ENCODE results near the gene ANKRD65. TPM values are rescaled to one million over a fixed set of nuclear protein-coding genes. Genes with fewer than 3 reads are reported as not detected.
"Not testable (repeated sequence)": the region's sequence is repeated elsewhere in the genome, so short reads cannot be mapped to it uniquely, and the experiment has no call there.

The ANKRD65 gene
- total RNA-seq, 2 donors from 2014 or later = not detected

DNA sequence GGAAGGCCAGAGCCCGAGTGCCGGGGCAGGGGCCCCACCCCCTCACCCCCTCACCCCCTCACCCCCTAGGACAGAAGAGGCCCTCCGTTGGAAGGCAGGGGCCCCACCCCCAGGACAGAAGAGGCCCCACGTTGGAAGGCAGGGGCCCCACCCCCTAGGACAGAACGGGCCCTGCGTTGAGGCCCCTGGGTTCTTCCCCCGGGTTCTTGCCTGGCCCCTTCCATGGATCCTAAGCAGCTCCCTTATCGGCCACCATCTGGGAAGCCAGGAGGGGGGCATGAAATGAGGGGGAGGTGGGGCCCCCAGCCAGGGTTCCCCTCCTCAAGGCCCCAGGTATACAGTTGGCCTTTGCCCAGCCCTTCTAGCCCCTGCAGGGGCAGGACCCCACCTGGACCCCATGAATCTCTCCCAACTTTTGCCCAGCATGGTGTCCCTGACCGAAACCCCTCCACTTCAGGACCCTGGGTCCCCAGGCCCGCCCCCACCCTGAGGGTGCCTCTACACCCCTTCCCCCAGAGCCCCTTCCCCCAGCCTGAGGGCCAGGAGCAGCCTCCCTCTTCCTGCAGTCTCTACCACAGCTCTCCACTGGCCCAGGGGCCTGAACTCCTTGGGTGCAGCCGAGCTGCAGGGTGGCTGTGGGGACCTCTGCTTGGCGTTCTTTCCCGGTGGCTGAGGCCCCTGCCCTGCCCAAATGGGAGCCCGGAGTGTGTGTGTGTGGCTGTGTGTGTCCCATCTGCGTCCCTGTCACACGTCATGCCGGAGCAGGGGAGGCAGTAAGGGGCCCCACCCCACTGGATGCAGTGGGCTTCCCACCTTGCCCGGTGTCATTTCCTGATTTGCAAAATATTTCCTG lies 10.1 kb upstream of the ANKRD65 start:
- no peaks in the 10 kb centered on the region for H3K9me3 ChIP-seq (ENCODE audit: control insufficient read depth, low read length, poor library complexity, severe bottlenecking)
- Mint-ChIP-seq H3K4me1 (peaks cover 8% of the 10 kb centered on the region), H3K4me3 (no peak overlapping the region), H3K27me3 (peaks cover 22% of the 10 kb centered on the region), H3K36me3 (ENCODE audit: low read depth) (peaks cover 2% of the 10 kb centered on the region), H3K27ac (no peak overlapping the region)
- DNase-seq (no peak), ATAC-seq (no peak)

DNA sequence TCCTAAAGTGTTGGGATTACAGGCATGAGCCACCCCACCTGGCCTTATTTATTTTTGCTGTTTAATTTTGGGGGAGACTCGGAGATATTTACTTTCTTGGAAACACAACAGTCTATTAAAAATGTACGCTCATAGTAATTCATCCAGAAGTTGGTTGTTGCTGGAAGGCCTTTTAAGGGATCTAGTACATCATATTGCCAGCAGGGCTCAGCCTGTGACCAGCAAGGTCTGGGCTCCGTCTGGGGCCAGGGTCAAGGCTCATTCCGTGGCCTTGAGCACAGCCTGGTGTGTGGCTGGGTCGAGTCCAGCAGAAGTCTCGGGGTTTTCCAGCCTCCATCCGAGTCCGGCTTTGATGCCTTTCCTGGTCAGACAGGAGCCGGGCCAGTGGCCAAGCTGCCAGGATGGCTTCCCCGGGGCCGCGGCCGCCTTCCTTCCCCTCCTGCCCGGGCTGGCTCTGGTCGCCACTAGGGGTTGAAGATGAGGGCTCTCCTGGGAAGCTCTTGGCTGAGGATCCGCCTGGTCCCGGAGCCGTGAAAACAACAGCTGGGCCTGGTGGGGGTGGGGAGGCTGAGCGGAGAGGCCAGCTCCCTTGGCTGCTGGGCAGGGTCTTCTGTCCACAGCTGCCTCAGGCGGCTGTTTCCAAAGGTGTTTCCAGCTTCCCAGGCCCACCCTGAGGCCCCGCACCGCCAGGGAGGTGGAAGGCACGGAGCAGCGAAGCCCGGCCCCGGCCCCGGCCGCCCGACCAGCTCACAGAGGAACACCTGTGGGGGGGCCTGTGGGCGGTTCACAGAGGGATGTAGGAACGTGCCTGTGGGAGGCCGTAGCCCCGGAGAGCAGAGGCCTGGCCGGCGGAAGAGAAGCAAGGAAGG lies 9.3 kb upstream of the ANKRD65 start:
- H3K4me3 Mint-ChIP-seq = no peak overlapping the region
- no peak for DNase-seq
- H3K36me3 Mint-ChIP-seq (ENCODE audit: low read depth) = peaks cover 2% of the 10 kb centered on the region
- H3K4me1 Mint-ChIP-seq = peaks cover 8% of the 10 kb centered on the region
- no peak for ATAC-seq
- H3K27me3 Mint-ChIP-seq = peaks cover 22% of the 10 kb centered on the region
- no peak overlapping the region for H3K27ac Mint-ChIP-seq
- H3K9me3 ChIP-seq (ENCODE audit: control insufficient read depth, low read length, poor library complexity, severe bottlenecking) = no peaks in the 10 kb centered on the region

DNA sequence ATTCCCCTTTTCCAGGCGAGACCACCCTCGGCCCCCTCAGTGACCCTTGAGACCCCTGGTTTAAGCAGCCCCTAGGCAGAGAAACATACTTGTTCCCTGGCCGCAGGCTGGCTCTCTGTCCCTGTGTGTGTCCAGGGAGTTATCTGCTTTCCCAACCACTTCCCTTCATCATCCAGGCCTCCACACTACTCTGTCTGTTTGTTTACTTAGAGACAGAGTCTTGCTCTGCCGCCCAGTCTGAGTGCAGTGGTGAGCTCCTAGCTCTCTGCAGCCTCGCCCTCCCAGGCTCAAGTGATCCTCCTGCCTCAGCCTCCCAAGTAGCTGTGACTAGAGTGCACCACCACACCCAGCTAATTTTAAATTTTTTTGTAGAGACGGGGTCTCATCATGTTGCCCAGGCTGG lies 8.6 kb upstream of the ANKRD65 start:
- Mint-ChIP-seq H3K27ac (no peak overlapping the region), H3K4me1 (peaks cover 3% of the 10 kb centered on the region), H3K4me3 (no peak overlapping the region), H3K27me3 (peaks cover 22% of the 10 kb centered on the region), H3K36me3 (ENCODE audit: low read depth) (peaks cover 2% of the 10 kb centered on the region)
- ATAC-seq (no peak), DNase-seq (no peak)
- H3K9me3 ChIP-seq (ENCODE audit: control insufficient read depth, low read length, poor library complexity, severe bottlenecking) = no peaks in the 10 kb centered on the region

DNA sequence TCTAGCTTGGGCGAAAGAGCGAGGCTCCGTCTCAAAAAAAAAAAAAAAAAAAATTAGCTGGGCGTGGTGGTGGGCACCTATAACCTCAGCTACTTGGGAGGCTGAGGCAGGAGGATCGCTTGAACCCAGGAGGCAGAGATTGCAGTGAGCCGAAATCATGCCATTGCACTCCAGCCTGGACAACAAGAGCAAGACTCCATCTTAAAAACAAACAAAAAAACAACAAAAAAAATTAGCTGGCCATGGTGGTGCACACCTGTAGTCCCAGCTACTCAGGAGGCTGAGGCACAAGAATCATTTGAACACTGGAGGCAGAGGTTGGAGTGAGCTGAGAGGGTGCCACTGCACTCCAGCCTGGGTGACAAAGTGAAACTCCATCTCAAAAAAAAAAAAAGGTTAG lies 7.9 kb upstream of the ANKRD65 start:
- not testable (repeated sequence) for H3K9me3 ChIP-seq (ENCODE audit: control insufficient read depth, low read length, poor library complexity, severe bottlenecking); H3K36me3 Mint-ChIP-seq (ENCODE audit: low read depth); ATAC-seq; H3K27ac Mint-ChIP-seq; H3K4me1 Mint-ChIP-seq; H3K4me3 Mint-ChIP-seq; DNase-seq
- peaks cover 27% of the 10 kb centered on the region for H3K27me3 Mint-ChIP-seq

DNA sequence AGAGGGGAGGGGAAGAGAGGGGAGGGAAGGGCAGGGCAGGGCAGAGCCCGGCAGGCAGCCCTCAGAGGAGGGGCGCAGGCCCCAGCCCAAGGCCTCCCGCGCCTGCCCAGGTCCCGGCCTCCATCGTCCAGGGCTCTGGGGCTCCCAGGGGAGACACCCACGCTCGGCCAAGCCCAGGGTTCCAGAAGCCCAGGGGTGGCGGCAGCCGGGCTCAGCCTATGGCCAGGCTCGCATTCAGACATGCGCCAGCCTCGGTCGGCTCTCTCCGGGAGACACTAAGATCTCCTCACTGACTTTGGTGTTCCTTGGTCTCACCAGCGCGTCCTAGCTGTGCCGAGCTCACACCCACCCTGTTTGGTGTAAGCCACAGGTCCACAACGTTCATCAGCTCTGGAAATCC lies 7.1 kb upstream of the ANKRD65 start:
- H3K4me3 Mint-ChIP-seq = peak overlapping the region; percentile 13
- ATAC-seq (no peak), DNase-seq (no peak)
- H3K9me3 ChIP-seq (ENCODE audit: control insufficient read depth, low read length, poor library complexity, severe bottlenecking) = no peaks in the 10 kb centered on the region
- H3K27ac Mint-ChIP-seq = no peak overlapping the region
- peaks cover 2% of the 10 kb centered on the region for H3K36me3 Mint-ChIP-seq (ENCODE audit: low read depth)
- peaks cover 30% of the 10 kb centered on the region for H3K27me3 Mint-ChIP-seq
- H3K4me1 Mint-ChIP-seq = peaks cover 3% of the 10 kb centered on the region

DNA sequence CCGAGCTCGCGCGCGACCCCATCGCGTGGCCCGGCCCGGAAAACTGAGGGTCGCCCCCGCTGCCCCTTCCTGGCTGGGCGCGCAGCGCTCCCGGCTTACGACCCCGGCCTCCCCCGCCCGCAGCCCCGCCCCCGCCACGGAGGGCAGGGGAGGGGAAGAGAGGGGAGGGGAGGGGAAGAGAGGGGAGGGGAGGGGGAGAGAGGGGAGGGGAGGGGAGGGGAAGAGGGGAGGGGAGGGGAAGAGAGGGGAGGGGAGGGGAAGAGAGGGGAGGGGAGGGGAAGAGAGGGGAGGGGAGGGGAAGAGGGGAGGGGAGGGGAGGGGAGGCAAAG lies 6.7 kb upstream of the ANKRD65 start:
- DNase-seq (no peak), ATAC-seq (no peak)
- H3K27ac Mint-ChIP-seq = no peak overlapping the region
- no peak overlapping the region for H3K4me3 Mint-ChIP-seq
- peaks cover 34% of the 10 kb centered on the region for H3K27me3 Mint-ChIP-seq
- H3K36me3 Mint-ChIP-seq (ENCODE audit: low read depth) = peaks cover 2% of the 10 kb centered on the region
- H3K4me1 Mint-ChIP-seq = peaks cover 6% of the 10 kb centered on the region
- no peaks in the 10 kb centered on the region for H3K9me3 ChIP-seq (ENCODE audit: control insufficient read depth, low read length, poor library complexity, severe bottlenecking)

DNA sequence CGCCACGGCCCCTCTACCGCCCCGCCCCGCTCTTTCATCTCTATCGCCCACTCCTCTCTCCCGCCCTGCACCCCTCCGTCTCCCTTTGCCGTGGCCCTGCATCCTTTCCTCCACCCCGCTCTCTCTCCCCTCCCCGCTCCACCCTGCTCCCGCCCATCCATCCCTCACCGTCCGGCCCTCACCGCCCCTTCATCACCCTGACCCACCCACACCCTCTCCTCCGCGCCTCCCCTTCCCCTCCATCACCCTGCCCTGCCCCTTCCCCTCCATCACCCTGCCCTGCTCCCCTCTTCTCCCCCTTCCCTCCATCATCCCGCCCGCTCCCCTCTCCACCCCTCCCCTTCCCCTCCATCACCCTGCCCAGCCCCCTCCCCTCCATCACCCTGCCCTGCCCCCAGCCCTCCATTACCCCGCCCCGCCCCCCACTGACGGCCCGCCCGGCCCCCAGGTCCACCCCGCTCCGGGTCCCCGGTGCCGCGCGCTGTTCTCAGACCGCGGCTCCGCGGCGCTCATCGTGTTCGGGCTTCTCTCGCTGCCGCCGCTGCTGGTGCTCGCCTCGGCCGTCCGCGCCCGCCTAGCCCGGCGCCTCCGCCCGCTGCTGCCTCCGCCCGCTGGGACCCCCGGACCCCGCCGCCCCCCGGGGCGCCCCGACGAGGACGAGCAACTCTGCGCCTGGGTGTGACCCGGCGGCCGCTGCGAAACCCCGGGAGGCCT lies 6.2 kb upstream of the ANKRD65 start:
- ATAC-seq = peak; percentile 21
- Mint-ChIP-seq H3K4me1 (peaks cover 6% of the 10 kb centered on the region), H3K4me3 (no peak overlapping the region), H3K27ac (no peak overlapping the region), H3K36me3 (ENCODE audit: low read depth) (peaks cover 2% of the 10 kb centered on the region), H3K27me3 (peaks cover 39% of the 10 kb centered on the region)
- no peak for DNase-seq
- H3K9me3 ChIP-seq (ENCODE audit: control insufficient read depth, low read length, poor library complexity, severe bottlenecking) = no peaks in the 10 kb centered on the region

DNA sequence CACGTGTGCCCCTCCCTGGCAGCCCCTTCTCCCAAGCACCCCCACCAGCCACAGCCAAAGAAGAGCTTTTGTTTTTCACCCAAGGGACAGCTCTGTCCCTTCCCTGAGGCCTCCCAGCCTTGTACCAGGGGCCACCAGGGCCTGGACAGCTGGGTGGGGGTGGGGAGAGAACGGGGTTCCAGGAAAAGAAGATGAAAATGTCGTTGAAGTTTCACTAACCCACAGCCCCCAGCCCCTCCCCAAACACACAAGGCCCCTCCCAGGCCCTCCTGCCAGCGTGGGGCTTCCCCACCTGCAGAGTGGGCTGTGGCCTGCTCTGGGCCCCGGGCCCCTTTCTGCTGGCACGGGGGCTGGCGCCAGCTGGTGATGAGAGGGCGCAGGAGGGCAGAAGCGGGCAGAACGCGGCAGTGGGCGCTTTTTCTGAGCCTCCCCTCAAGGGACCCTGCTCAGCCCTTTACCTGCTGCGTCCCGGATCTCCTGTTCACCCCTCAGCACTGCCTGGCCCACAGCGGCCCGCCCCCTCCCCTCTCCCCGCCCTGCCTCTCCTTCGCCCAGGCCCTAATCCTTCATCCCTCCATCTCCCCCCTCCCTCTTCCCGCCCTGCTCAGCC lies 5.5 kb upstream of the ANKRD65 start:
- Mint-ChIP-seq H3K27me3 (peaks cover 40% of the 10 kb centered on the region), H3K4me1 (peaks cover 6% of the 10 kb centered on the region), H3K27ac (no peak overlapping the region), H3K4me3 (peak overlapping the region; percentile 45), H3K36me3 (ENCODE audit: low read depth) (peaks cover 2% of the 10 kb centered on the region)
- DNase-seq (no peak), ATAC-seq (peak; percentile 62)
- H3K9me3 ChIP-seq (ENCODE audit: control insufficient read depth, low read length, poor library complexity, severe bottlenecking) = no peaks in the 10 kb centered on the region

DNA sequence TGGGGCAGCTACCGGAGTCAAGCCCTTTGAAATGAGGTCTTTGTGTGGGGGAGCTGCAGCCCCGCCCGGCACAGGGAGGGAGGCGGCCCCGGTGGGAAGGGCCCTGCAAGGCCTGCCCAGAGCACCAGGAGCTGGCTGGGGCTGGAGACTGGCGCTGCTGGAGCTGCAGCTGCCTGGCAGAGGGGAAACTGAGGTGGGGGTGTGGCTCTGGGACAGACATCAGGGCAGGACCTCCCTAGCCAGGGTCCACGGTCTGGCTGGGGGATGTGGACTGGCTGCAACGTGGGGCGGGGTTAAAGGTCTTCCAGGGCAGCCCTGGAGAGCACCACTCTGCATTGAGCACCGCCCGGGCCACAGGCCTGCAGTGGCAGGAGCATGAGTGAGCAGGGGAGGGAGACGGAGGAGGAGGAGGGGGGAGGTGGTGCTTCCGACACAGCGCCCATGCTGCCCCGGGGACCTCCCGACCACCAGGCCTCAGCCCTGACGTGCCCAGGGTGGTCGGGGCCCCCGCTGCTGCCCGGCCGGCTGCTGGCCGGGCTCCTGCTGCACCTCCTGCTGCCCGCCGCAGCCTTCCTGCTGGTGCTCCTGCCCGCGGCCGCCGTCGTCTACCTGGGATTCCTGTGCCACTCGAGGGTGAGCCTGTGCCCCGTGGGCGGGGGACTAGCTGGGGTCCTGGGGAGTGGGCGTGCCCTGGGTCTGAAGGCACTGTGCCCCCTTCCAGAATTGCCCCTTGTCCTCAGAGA lies 4.8 kb upstream of the ANKRD65 start:
- Mint-ChIP-seq H3K27ac (no peak overlapping the region), H3K4me3 (peak overlapping the region; percentile 45), H3K4me1 (peaks cover 6% of the 10 kb centered on the region), H3K27me3 (peaks cover 40% of the 10 kb centered on the region), H3K36me3 (ENCODE audit: low read depth) (peaks cover 2% of the 10 kb centered on the region)
- no peaks in the 10 kb centered on the region for H3K9me3 ChIP-seq (ENCODE audit: control insufficient read depth, low read length, poor library complexity, severe bottlenecking)
- no peak for DNase-seq
- no peak for ATAC-seq

DNA sequence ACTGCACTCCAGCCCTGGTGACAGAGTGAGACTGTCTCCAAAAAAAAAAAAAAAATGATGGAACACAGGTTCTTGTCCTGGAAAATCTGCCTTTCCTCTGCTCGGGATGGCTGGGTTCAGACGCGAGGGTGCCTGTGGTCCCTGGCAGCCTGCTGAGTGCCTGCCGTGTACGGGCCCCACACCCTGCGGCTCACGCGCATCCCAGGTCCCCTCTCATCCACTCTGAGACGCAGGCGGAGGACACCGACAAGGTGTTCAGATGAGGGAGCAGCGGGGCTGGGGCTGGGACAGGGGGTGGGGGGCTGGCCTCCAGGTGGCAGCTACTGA lies 4.3 kb upstream of the ANKRD65 start:
- ATAC-seq = no peak
- no peak for DNase-seq
- no peaks in the 10 kb centered on the region for H3K9me3 ChIP-seq (ENCODE audit: control insufficient read depth, low read length, poor library complexity, severe bottlenecking)
- no peak overlapping the region for H3K4me3 Mint-ChIP-seq
- peaks cover 40% of the 10 kb centered on the region for H3K27me3 Mint-ChIP-seq
- no peak overlapping the region for H3K27ac Mint-ChIP-seq
- peaks cover 6% of the 10 kb centered on the region for H3K4me1 Mint-ChIP-seq
- H3K36me3 Mint-ChIP-seq (ENCODE audit: low read depth) = peaks cover 2% of the 10 kb centered on the region

DNA sequence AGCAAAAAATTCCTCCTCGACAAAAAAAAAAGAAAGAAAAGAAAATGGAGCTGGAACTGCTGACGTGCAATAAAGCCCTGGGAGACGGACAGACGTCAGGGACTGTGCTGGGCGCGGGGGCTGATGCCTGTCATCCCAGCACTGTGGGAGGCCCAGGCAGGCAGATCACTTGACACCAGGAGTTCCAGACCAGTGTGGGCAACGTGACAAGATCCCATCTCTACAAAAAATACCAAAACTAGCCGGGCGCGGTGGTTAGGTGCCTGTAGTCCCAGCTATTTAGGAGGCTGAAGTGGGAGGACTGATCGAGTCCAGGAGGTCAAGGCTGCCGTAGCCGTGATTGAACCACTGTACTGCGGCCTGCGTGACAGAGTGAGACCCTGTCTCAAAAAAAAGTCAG lies 3.6 kb upstream of the ANKRD65 start:
- Mint-ChIP-seq H3K4me1 (peaks cover 6% of the 10 kb centered on the region), H3K4me3 (no peak overlapping the region), H3K27ac (no peak overlapping the region), H3K27me3 (peaks cover 36% of the 10 kb centered on the region), H3K36me3 (ENCODE audit: low read depth) (peaks cover 2% of the 10 kb centered on the region)
- no peak for DNase-seq
- no peak for ATAC-seq
- H3K9me3 ChIP-seq (ENCODE audit: control insufficient read depth, low read length, poor library complexity, severe bottlenecking) = no peaks in the 10 kb centered on the region

DNA sequence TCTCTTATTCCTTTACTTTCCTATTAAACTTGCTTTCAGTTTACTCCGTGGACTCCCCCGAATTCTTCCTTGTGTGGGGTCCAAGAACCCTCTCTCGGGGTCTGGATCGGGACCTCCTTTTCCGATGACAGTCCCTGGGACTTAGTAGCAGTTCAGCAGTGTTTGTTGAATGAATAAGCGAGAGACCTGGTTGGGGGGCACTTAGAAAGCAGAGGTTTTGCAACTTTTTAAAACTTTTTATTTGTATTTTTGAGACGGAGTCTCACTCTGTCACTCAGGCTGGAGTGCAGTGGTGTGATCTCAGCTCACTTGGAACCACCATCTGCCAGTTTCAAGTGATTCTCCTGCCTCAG lies 2.1 kb upstream of the ANKRD65 start:
- ATAC-seq = no peak
- no peaks in the 10 kb centered on the region for H3K9me3 ChIP-seq (ENCODE audit: control insufficient read depth, low read length, poor library complexity, severe bottlenecking)
- Mint-ChIP-seq H3K27me3 (peaks cover 28% of the 10 kb centered on the region), H3K36me3 (ENCODE audit: low read depth) (peaks cover 2% of the 10 kb centered on the region), H3K4me3 (no peak overlapping the region), H3K27ac (no peak overlapping the region), H3K4me1 (peaks cover 6% of the 10 kb centered on the region)
- DNase-seq = no peak

All from T-helper 17 cell (primary cell).